NCI-H1105 treated with DMSO at 0.1 percent for 48 hours (cell line): ENCODE results near the gene RIN3.

Experiments used
- DNase-seq: peaks from one replicate; lab custom pipeline; 2025; lab: John Stamatoyannopoulos, UW

Gene RIN3

DNA sequence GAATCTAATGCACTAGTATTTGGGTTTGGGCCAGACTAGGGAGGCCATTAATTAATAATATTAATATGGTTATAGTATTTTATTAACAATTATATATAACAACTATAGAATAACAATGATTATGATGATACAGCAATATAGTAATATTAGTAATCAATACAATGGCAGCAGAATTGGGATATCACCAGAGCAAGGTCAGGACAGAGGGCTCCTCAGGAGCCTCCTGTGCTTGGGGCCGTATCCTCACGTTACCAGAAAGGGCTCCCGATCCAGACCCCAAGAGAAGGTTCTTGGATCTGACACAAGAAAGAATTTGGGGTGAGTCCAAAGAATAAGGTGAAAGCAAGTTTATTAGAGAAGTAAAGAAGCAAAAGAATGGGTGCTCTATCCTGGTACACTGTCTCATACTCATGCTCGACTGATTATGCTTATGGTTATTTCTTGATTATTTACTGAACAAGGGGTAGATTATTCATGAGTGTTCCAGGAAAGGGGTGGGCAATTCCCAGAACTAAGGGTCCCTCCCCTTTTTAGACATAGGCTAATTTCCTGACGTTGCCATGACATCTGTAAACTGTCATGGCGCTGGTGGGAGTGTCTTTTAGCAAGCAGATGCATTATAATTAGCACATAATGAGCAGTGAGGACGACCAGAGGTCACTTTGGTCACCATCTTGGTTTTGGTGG is 61.6 kb downstream of the RIN3 start:
- no peak for DNase-seq

DNA sequence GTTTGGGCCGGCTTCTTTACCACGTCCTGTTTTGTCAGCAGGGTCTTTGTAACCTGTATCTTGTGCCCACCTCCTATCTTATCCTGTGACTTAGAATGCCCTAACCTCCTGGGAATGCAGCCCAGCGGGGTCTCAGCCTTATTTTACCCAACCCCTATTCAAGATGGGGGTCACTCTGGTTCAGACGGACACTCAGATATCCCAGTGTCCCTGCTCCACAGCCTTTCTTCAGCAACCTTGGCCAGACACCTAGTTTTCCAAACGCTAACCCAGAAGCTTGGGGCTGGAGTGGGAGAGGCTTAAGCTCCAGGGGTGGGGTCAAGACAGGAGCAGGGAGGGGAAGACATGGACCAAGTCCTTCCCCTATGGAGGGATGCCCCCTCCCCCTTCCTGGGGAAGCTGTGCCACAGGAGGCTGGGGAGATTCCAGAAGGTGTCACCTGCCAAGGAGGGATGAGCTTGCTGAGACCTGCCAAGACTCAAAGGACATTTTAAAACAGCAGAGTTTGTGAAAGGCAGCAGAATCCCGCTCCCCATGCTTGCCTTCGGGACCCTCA is 62.2 kb downstream of the RIN3 start:
- no peak for DNase-seq

- no peak for DNase-seq
These were observed 63.8 kb downstream of the RIN3 start for GRCh38 chr14:92577321-92577742.

- no peak for DNase-seq
These were observed 64.9 kb downstream of the RIN3 start for GRCh38 chr14:92578511-92578910.

GRCh38 chr14:92579244-92579936 is 65.8 kb downstream of the RIN3 start:
- DNase-seq, result no peak

- no peak for DNase-seq
These were observed 67.6 kb downstream of the RIN3 start for GRCh38 chr14:92581206-92581605.

- DNase-seq, result no peak
These were observed 68.5 kb downstream of the RIN3 start for GRCh38 chr14:92581966-92582566.

GRCh38 chr14:92582706-92583452 is 69.3 kb downstream of the RIN3 start:
- DNase-seq, result no peak

GRCh38 chr14:92584220-92584619 is 70.6 kb downstream of the RIN3 start:
- no peak for DNase-seq

- no peak for DNase-seq
These were observed 71.2 kb downstream of the RIN3 start for GRCh38 chr14:92584816-92585215.

DNA sequence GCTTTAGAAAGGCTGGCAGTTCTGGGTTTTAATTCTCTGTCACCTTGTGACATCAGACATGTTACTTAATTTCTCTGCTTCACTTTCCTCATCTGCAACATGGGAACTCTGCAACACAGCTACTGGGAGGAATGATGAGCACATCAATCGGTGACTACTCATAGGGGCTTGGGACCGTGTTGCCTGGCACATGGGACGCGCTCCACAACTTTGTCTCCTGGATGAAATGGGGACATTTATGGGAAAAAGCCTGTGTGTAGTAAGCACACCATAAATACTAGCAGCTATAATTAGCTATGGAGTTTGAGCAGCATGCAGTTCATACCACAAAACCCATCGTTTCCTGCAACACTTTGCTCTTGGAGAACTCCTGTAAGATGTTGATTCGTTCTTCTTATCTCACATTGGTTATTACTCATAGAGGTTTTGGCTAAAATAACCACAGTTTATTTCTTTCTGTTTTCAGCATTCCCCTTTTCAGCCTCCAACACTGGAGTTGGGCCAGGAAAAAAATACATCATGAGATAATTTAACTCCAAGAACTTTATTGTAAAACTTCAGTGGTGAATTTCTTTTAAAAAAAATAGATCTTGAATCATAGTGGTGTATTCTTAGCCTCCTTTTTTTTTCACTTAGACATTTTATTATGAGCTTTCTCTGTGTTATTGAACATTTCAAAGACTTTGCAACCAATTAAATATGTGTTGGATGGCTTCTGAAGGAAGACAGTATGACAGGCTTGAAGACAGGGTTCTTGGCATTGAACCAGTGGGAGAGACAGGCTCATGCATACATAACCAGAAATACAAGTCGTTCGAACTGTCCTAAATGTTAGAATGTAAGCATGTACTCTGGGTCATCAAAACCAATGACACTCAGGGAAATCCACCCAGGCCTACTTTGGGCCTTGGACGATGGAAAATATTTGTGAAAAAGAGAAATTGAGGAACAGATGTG is 72.7 kb downstream of the RIN3 start:
- DNase-seq, result no peak

- no peak for DNase-seq
These were observed 73.5 kb downstream of the RIN3 start for GRCh38 chr14:92586963-92587699.

- DNase-seq, result no peak
These were observed 74.1 kb downstream of the RIN3 start for GRCh38 chr14:92587700-92588085.

DNA sequence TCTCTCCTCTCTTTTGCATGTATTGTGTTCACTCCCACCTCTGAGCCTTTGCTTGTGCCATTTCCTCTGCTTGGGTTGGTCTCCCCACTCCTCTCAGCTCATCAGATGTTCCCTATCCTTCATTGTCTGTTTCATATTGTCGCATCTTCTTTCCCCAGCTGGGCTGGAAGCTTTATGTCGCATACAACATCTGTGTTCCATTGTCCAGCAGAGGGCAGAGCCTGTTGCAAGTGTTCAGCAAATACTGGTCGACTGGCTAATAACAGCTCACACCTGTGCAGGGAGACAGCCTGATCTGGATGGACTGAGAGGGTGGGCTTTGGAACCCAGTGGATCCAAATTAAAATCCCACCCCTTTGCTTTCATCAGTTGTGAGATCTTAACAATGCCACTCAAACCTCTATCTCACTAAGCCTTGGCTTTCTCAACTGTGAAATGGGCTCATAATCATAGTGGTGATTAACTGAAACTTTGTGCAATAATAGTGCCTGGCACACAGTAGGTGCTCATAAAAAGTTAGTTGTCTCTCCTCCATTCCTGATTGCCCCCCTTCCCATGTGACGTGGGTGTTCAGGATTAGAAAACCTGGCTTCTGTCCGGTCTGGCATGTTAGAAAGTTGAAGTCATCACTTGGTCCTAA is 75.8 kb downstream of the RIN3 start:
- DNase-seq, result peak; percentile 21

DNA sequence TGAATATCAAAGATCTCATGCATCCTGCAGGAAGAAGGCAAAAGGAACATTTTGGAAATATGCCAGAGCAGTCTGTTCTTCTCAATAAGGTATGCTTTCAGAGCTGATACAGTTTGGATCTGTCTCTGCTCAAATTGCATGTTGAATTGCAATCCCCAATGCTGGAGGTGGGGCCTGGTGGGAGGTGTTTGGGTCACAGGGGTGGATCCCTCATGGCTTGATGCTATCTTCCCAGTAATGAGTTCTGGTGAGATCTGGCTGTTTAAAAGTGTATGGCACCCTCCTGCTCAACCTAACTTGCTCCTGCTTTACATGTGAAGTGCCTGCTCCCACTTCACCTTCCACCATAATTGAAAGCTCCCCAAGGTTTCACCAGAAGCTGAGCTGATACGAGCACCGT is 76.6 kb downstream of the RIN3 start:
- DNase-seq, result no peak

- DNase-seq, result no peak
These were observed 77.4 kb downstream of the RIN3 start for GRCh38 chr14:92590941-92591340.

DNA sequence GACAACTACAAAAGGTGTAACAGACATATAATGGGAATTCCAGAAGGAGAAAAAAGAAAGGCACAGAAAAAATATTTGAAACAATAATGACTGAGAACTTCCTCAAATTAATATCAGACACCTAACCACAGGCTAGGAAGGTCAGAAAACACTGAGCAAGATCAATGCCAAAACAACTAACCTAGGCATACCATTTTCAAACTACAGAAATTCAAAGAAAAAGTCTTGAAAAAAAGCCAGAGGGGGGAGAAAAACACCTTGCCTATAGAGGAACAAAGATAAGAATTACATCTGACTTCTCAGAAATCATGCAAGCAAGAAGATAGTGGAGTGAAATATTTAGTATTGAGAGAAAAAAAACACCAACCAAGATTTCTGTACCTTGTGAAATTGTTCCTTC is 77.8 kb downstream of the RIN3 start:
- no peak for DNase-seq

DNA sequence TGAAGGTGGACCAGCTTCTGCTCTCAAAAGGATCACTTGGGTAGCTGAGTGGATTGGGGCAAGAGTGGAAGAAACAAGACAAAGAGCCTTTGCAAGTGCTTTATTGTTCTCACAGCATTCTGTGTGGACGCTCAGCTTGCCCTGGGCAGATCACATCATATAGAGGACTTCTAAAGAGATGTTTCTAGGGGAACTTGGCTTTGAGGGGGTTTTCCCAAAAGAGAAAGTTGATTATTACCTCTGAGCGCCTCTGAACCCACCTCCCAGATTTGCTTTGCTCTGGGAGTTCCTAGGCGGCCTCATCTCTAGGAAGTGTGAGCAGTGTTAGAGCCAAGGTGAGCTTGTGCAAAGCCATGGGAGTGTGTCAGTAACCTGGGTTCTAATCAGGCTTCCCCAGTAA is 81.7 kb downstream of the RIN3 start:
- DNase-seq, result no peak

DNA sequence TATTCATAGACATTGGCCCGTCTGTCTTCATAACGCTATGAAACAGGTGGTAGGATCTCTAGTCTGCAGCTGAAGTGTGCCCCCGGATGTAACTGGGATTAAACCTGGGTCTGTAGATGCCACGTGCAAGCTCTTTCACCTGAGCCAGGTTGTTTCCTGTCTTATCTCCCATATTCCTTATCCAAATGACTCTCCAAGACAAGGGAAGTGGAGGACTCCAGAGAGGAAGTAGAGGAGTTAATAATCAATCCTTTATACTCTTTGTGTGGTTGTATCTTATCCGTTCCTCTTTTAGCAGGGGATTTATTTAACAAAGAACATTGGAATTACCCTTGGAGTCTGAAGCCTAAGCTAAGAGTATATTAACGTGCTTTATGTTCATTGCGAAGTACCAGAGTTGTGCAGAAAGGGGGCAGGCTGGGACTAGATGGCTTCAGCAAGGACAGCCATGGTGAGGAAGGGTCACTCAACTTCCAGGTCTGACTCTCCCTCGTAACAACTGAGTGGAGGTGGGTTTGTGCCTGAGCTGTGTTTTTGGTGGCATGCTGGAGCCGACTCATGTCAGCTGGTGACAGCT is 82.8 kb downstream of the RIN3 start:
- DNase-seq, result no peak
